Measurements from ENCODE around the gene CRBN.

DNA sequence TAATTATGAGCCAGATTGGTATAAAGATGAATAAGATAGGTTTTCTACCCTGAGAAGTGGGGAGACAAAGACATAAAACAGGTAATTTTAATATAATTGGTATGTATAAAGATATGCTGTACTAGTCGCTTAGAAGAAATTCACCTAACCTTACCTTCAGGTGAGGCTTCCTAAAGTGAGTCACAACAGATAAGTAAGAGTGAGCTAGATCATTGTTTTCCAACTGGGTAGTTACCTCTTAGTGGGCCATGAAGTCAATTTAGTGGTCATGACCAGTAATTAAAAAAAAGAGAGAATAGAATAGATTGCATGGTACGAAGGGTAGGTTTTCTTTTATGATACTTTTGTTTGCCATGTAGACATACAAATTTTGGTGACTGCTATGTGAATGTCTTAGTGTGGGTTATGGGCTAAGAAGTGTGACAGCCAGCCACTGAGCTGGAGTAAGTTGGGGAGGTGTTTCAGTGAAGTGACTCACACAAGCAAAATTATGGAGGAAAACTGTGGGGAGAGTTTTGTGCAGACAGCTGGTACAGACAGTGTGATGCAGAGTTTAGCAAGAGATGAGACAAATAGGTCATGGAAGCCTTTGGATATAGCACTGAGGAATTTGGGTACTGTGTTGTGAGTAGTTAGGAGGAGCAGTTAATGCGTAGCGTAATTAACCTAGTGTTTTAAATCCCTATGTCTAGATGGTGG, 44.6 kb downstream of the CRBN start:
- TF ChIP-seq EZH2phosphoT487 (IDR thresholded peaks at IDR 0.05; ENCODE audit: insufficient read depth, low read depth) = no peak
- no peak for TF ChIP-seq EZH2 (IDR thresholded peaks at IDR 0.05; ENCODE audit: insufficient read depth, poor library complexity, severe bottlenecking)
